GM23338 (cell line): ENCODE measurements around the gene CRBN. TPM values are rescaled to one million over a fixed set of nuclear protein-coding genes. Genes with fewer than 3 reads are reported as not detected.

Experiments
- ATAC-seq: fragments of 200-7000 bp; cut with Tn5 transposase; 3 replicates; pipeline ENCODE4 v1.9.1; 2020
- DNase-seq: peaks from one replicate; pipeline ENCODE4 v3.0.0-alpha.2; 2015; ENCODE audit warnings: low spot score
- H2AFZ ChIP-seq: fragments of 200-600 bp; sonication (generic); 2 replicates; pipeline ENCODE4 v1.8.0; 2016; ENCODE audit warnings: antibody characterized with exemption, mild to moderate bottlenecking, moderate library complexity
- H3F3A ChIP-seq: fragments of 200-600 bp; sonication (generic); replicated peaks from 2 replicates; pipeline ENCODE4 v1.8.0; 2017; ENCODE audit warnings: antibody characterized with exemption, mixed run types, low read depth
- H3K27ac ChIP-seq: fragments of 200-600 bp; sonication (generic); 2 replicates; pipeline ENCODE4 v1.6.1; 2016; ENCODE audit warnings: low read depth
- H3K27me3 ChIP-seq: fragments of 200-600 bp; sonication (generic); 2 replicates; pipeline ENCODE4 v1.8.0; 2016; ENCODE audit warnings: mild to moderate bottlenecking, mixed run types, moderate library complexity; ENCODE audit not compliant: insufficient read depth
- H3K36me3 ChIP-seq: fragments of 200-600 bp; sonication (generic); 2 replicates; pipeline ENCODE4 v1.8.0; 2016; ENCODE audit warnings: mild to moderate bottlenecking; ENCODE audit not compliant: insufficient read depth
- H3K4me1 ChIP-seq: fragments of 200-600 bp; sonication (generic); 2 replicates; pipeline ENCODE4 v1.8.0; 2016; ENCODE audit warnings: mild to moderate bottlenecking, moderate library complexity; ENCODE audit not compliant: insufficient read depth
- H3K4me2 ChIP-seq: fragments of 200-600 bp; sonication (generic); 2 replicates; pipeline ENCODE4 v1.7.1; 2017; ENCODE audit warnings: mixed run types
- H3K4me3 ChIP-seq: fragments of 200-600 bp; sonication (generic); 2 replicates; pipeline ENCODE4 v1.6.1; 2016; ENCODE audit warnings: mixed run types
- H3K79me2 ChIP-seq: fragments of 200-600 bp; sonication (generic); replicated peaks from 2 replicates; pipeline ENCODE4 v1.8.0; 2017; ENCODE audit warnings: mild to moderate bottlenecking; ENCODE audit not compliant: insufficient read depth
- H3K9me2 ChIP-seq: fragments of 200-600 bp; sonication (generic); 2 replicates; pipeline ENCODE4 v1.8.0; 2017; ENCODE audit not compliant: insufficient read depth
- H4K20me1 ChIP-seq: fragments of 200-600 bp; sonication (generic); replicated peaks from 2 replicates; pipeline ENCODE4 v1.8.0; 2017; ENCODE audit warnings: mild to moderate bottlenecking; ENCODE audit not compliant: insufficient read depth
- H3K27ac Mint-ChIP-seq: 2 replicates; pipeline ENCODE4 v1.8.0; 2020; ENCODE audit warnings: inconsistent platforms, mild to moderate bottlenecking, moderate library complexity, mixed read lengths
- H3K27me3 Mint-ChIP-seq: 3 replicates; pipeline ENCODE4 v1.8.0; 2022; ENCODE audit warnings: low read depth, mild to moderate bottlenecking, moderate library complexity, mixed read lengths, inconsistent platforms; ENCODE audit not compliant: insufficient read depth, poor library complexity
- H3K36me3 Mint-ChIP-seq: 3 replicates; pipeline ENCODE4 v1.8.0; 2021; ENCODE audit warnings: low read depth, mild to moderate bottlenecking, inconsistent platforms, moderate library complexity, mixed read lengths
- H3K4me1 Mint-ChIP-seq: 3 replicates; pipeline ENCODE4 v1.8.0; 2020; ENCODE audit warnings: mild to moderate bottlenecking, inconsistent platforms, mixed read lengths
- H3K4me3 Mint-ChIP-seq: 3 replicates; pipeline ENCODE4 v1.8.0; 2021; ENCODE audit warnings: moderate library complexity, mild to moderate bottlenecking, inconsistent platforms, mixed read lengths
- H3K9me3 Mint-ChIP-seq: 3 replicates; pipeline ENCODE4 v1.8.0; 2020; ENCODE audit warnings: moderate library complexity, mild to moderate bottlenecking, inconsistent platforms, mixed read lengths
- CREB1 ChIP-seq: fragments of 250-450 bp; sonication (Bioruptor Pico); IDR thresholded peaks from 2 replicates; pipeline ENCODE4 v1.5.0; 2020; ENCODE audit warnings: low read depth, mild to moderate bottlenecking, moderate library complexity
- CTCF ChIP-seq, 2 experiments: fragments of 200-600 bp in 1 of 2; sonication (generic) in 1 of 2; conservative IDR thresholded peaks; 2 replicates each; pipeline versions ENCODE4 v1.5.1 to v1.6.1; 2016 to 2017; ENCODE audit warnings: antibody characterized with exemption in 2 of 2, low read depth in 2 of 2, mild to moderate bottlenecking in 2 of 2, moderate library complexity in 1 of 2
- ETS1 ChIP-seq: IDR thresholded peaks from 2 replicates; pipeline ENCODE4 v1.6.1; 2016; ENCODE audit warnings: antibody characterized with exemption
- EZH2 ChIP-seq: fragments of 200-600 bp; sonication (generic); IDR thresholded peaks from one replicate; pipeline ENCODE4 v1.8.0; 2017; ENCODE audit warnings: antibody characterized with exemption, mild to moderate bottlenecking, low read depth; ENCODE audit not compliant: unreplicated experiment
- EZH2phosphoT487 ChIP-seq: fragments of 200-600 bp; sonication (generic); IDR thresholded peaks from one replicate; pipeline ENCODE4 v1.8.1; 2018; ENCODE audit warnings: antibody characterized with exemption; ENCODE audit not compliant: unreplicated experiment
- JUNB ChIP-seq: IDR thresholded peaks from one replicate; pipeline ENCODE4 v1.6.1; 2016; ENCODE audit warnings: antibody characterized with exemption; ENCODE audit not compliant: unreplicated experiment
- NANOG ChIP-seq: IDR thresholded peaks from 2 replicates; pipeline ENCODE4 v1.6.1; 2016; ENCODE audit warnings: antibody characterized with exemption, borderline replicate concordance
- POLR2AphosphoS5 ChIP-seq: IDR thresholded peaks from 2 replicates; pipeline ENCODE4 v1.6.1; 2016; ENCODE audit warnings: antibody characterized with exemption, low read depth
- REST ChIP-seq: IDR thresholded peaks from one replicate; pipeline ENCODE4 v1.6.1; 2018; ENCODE audit warnings: antibody characterized with exemption; ENCODE audit not compliant: unreplicated experiment
- STAT1 ChIP-seq: IDR thresholded peaks from one replicate; pipeline ENCODE4 v1.6.1; 2016; ENCODE audit warnings: antibody characterized with exemption; ENCODE audit not compliant: unreplicated experiment
- ZNF114 ChIP-seq: fragments of 250-450 bp; sonication (Bioruptor Pico); IDR thresholded peaks from 2 replicates; pipeline ENCODE4 v1.5.0; 2020; ENCODE audit warnings: mild to moderate bottlenecking, moderate library complexity
- ZNF331 ChIP-seq: fragments of 250-450 bp; sonication (Bioruptor Pico); IDR thresholded peaks from 2 replicates; pipeline ENCODE4 v1.5.0; 2020; ENCODE audit warnings: low read depth, mild to moderate bottlenecking, moderate library complexity
- polyA plus RNA-seq: library from polyadenylated mRNA; unstranded; fragments of >200 nt; fragmentation: Nextera tagmentation; extraction: Ambion mirVana; gene quantifications from 2 replicates; pipeline ENCODE4 v1.2.1, GENCODE V29; 2016
- total RNA-seq: library from RNA; depleted of rRNA; stranded (reverse); fragments of >200 nt; shearing (Covaris generic); gene quantifications from 2 replicates; pipeline ENCODE4 v1.2.3, GENCODE V29; 2014
- TF ChIP-seq, protein P1 (sequence below): fragments of 250-450 bp; sonication (Bioruptor Pico); IDR thresholded peaks from 2 replicates; pipeline ENCODE4 v1.5.0; 2020; ENCODE audit warnings: mild to moderate bottlenecking, moderate library complexity

Gene CRBN
- total and polyA plus RNA-seq, 2 experiments from 2014 or later: 33.6 to 41.7 TPM

GRCh38 chr3:3209057-3209456, 29.6 kb upstream of the CRBN start:
- Histone ChIP-seq H3K27ac (no peak overlapping the region), H3K79me2 (no peaks in the 10 kb centered on the region), H4K20me1 (no peaks in the 10 kb centered on the region), H3K4me2 (no peak overlapping the region), H3K27me3 (no peaks in the 10 kb centered on the region), H3K4me1 (no peaks in the 10 kb centered on the region), H3K4me3 (no peak overlapping the region), H3K36me3 (no peaks in the 10 kb centered on the region), H3K9me2 (no peaks in the 10 kb centered on the region), H2AFZ (no peak overlapping the region), H3F3A (no peaks in the 10 kb centered on the region)
- Mint-ChIP-seq H3K36me3 (peaks cover 22% of the 10 kb centered on the region), H3K9me3 (peaks cover 91% of the 10 kb centered on the region), H3K27me3 (peaks cover 2% of the 10 kb centered on the region), H3K27ac (no peak overlapping the region), H3K4me3 (no peak overlapping the region), H3K4me1 (no peaks in the 10 kb centered on the region)
- TF ChIP-seq EZH2phosphoT487 (no peak), EZH2 (no peak), NANOG (no peak), ETS1 (no peak), REST (no peak), POLR2AphosphoS5 (no peak), ZNF114 (CRISPR knock-in tag) (no peak), ZNF331 (CRISPR knock-in tag) (no peak), CREB1 (CRISPR knock-in tag) (no peak), STAT1 (no peak), JUNB (no peak), CTCF (conservative IDR thresholded peaks at IDR 0.05; ENCODE audit: low read depth in 2 of 2) (no peak)
- TF ChIP-seq, protein P1, sequence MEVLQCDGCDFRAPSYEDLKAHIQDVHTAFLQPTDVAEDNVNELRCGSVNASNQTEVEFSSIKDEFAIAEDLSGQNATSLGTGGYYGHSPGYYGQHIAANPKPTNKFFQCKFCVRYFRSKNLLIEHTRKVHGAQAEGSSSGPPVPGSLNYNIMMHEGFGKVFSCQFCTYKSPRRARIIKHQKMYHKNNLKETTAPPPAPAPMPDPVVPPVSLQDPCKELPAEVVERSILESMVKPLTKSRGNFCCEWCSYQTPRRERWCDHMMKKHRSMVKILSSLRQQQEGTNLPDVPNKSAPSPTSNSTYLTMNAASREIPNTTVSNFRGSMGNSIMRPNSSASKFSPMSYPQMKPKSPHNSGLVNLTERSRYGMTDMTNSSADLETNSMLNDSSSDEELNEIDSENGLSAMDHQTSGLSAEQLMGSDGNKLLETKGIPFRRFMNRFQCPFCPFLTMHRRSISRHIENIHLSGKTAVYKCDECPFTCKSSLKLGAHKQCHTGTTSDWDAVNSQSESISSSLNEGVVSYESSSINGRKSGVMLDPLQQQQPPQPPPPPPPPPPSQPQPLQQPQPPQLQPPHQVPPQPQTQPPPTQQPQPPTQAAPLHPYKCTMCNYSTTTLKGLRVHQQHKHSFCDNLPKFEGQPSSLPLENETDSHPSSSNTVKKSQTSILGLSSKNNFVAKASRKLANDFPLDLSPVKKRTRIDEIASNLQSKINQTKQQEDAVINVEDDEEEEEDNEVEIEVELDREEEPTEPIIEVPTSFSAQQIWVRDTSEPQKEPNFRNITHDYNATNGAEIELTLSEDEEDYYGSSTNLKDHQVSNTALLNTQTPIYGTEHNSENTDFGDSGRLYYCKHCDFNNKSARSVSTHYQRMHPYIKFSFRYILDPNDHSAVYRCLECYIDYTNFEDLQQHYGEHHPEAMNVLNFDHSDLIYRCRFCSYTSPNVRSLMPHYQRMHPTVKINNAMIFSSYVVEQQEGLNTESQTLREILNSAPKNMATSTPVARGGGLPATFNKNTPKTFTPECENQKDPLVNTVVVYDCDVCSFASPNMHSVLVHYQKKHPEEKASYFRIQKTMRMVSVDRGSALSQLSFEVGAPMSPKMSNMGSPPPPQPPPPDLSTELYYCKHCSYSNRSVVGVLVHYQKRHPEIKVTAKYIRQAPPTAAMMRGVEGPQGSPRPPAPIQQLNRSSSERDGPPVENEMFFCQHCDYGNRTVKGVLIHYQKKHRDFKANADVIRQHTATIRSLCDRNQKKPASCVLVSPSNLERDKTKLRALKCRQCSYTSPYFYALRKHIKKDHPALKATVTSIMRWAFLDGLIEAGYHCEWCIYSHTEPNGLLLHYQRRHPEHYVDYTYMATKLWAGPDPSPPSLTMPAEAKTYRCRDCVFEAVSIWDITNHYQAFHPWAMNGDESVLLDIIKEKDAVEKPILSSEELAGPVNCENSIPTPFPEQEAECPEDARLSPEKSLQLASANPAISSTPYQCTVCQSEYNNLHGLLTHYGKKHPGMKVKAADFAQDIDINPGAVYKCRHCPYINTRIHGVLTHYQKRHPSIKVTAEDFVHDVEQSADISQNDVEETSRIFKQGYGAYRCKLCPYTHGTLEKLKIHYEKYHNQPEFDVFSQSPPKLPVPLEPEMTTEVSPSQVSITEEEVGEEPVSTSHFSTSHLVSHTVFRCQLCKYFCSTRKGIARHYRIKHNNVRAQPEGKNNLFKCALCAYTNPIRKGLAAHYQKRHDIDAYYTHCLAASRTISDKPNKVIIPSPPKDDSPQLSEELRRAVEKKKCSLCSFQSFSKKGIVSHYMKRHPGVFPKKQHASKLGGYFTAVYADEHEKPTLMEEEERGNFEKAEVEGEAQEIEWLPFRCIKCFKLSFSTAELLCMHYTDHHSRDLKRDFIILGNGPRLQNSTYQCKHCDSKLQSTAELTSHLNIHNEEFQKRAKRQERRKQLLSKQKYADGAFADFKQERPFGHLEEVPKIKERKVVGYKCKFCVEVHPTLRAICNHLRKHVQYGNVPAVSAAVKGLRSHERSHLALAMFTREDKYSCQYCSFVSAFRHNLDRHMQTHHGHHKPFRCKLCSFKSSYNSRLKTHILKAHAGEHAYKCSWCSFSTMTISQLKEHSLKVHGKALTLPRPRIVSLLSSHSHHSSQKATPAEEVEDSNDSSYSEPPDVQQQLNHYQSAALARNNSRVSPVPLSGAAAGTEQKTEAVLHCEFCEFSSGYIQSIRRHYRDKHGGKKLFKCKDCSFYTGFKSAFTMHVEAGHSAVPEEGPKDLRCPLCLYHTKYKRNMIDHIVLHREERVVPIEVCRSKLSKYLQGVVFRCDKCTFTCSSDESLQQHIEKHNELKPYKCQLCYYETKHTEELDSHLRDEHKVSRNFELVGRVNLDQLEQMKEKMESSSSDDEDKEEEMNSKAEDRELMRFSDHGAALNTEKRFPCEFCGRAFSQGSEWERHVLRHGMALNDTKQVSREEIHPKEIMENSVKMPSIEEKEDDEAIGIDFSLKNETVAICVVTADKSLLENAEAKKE (CRISPR knock-in tag): no peak
- DNase-seq: no peak
- ATAC-seq: no peak
